ENCODE measurements around the gene PLTP. TPM values are rescaled to one million over a fixed set of nuclear protein-coding genes. Genes with fewer than 3 reads are reported as not detected.
"Not testable (repeated sequence)": the region's sequence is repeated elsewhere in the genome, so short reads cannot be mapped to it uniquely, and the experiment has no call there.

The PLTP gene
- total RNA-seq, 2 experiments from 2014 or later, result 2.2 to 2.9 TPM

DNA sequence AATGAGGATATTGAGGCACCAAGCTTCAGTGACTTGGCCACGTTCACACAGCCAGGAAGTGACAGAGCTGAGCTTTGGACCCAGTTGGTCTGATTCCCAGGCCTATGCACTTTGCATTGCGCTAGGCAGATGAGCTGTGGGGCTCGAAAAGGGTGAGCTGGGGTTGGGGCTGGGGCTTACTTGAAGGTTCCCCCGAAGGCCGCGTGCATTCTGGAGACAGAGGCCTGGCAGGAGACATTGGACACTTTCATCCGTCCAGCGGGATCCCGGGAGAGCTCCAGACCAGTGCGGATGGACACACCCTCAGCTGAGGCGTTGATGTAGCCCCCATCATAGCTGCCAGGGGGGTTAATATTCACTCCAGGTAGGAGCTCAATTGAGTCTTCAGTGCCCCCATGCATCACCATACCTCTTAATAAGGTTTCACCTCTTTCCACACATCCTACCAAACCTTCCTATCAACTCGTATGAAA, 2.6 kb downstream of the PLTP start:
- DNase-seq, result no peak
- Mint-ChIP-seq H3K9me3 (no peaks in the 10 kb centered on the region), H3K36me3 (no peaks in the 10 kb centered on the region), H3K4me1 (peaks cover 11% of the 10 kb centered on the region), H3K4me3 (no peak overlapping the region), H3K27ac (no peak overlapping the region), H3K27me3 (peaks cover 7% of the 10 kb centered on the region)
- no peak for ATAC-seq (ENCODE audit: low read depth)
- POLR2A ChIA-PET, result interaction anchor here (0.5 to 2.0 kb wide), 4 partner anchors 10 to 25 kb away, joined by 3 to 13 read pairs (median 7); partner anchors contain the start of genes CTSA, NEURL2 and PCIF1

DNA sequence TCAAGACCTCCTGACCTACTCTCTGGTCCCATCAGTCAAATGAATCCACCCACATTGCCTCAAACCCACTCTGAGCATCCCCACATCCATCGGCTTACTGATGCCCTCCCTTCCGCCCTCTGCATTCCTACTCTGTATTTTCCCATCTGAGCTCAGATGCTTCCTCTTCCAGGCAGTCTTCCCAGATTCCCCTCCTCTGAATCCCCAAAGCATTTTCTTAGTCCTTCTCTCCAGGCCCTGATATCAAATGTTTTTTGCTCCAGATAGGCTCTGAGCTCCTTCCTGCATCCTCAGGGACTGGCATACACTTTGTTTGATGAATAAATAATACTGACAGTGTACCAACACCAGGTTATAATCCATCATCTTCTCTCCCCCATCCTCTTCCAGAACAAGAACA, 3.9 kb downstream of the PLTP start:
- POLR2A ChIA-PET, result no interaction called here
- H3K9me3 Mint-ChIP-seq, result no peaks in the 10 kb centered on the region
- DNase-seq (no peak), ATAC-seq (ENCODE audit: low read depth) (no peak)
- H3K27ac Mint-ChIP-seq, result no peak overlapping the region
- peaks cover 6% of the 10 kb centered on the region for H3K27me3 Mint-ChIP-seq
- H3K4me3 Mint-ChIP-seq, result no peak overlapping the region
- H3K4me1 Mint-ChIP-seq, result peaks cover 10% of the 10 kb centered on the region
- H3K36me3 Mint-ChIP-seq, result no peaks in the 10 kb centered on the region

DNA sequence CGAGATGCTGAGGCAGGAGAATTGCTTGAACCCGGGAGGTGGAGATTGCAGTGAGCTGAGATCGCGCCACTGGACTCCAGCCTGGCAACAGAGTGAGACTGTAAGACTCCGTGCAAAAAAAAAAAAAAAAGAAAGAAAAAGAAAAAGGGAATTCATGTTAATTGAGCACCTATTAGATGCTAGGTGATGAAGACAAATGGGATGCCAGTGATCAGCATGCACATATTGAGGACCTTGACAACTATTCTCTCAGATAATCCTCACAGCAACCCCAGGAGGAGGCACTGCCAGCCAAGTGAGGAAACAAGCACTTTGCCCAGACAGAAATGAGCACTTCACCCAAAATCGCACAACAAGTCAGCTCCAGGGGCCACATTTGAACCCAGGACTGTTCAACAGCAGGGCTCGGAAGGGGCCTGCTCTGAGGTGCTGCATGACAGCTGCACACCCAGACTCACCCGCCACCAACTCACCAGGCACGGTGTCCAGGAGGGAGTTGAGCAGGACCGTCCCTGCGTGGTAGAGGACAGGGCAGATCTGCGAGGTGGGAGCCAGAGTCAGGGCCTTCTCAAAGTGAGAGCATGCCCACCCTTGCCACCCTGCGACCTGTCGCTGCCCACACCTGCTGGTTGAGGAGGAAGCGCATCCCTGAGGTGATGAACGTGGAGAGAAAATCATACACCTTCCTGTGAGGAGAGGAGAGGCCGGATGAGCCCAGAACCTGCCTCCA, 4.6 kb downstream of the PLTP start:
- no peak overlapping the region for H3K27ac Mint-ChIP-seq
- H3K4me1 Mint-ChIP-seq, result peaks cover 10% of the 10 kb centered on the region
- ATAC-seq (ENCODE audit: low read depth) (no peak), DNase-seq (no peak)
- peaks cover 4% of the 10 kb centered on the region for H3K27me3 Mint-ChIP-seq
- POLR2A ChIA-PET, result no interaction called here
- no peaks in the 10 kb centered on the region for H3K9me3 Mint-ChIP-seq
- H3K36me3 Mint-ChIP-seq, result no peaks in the 10 kb centered on the region
- H3K4me3 Mint-ChIP-seq, result no peak overlapping the region

DNA sequence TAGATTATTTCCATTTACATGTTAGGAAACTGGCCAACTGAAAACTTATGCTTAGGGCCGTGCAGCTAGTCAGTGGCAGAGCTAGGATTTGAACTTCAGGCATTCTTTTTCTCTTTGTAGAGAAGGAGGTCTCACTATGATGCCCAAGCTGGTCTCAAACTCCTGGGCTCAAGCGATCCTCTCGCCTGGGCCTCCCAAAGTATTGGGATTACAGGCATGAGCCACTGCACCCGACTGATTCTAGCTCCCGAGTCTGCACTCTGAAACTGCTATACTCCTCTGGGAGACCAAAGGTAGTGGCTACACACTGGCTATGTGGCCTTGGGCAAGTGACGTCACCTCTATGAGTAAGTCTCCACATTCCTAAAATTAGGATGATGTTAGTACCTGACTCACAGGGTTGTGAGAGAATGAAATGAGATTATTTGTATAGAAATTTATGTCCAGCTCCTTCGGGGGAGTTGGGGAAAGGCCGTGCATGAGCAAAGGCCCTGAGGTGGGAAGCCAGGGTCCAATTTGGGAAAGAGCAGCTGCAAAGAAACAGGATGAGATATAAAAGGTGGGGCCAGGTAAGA, 6.4 kb downstream of the PLTP start:
- DNase-seq (no peak), ATAC-seq (ENCODE audit: low read depth) (no peak)
- POLR2A ChIA-PET, result interaction anchor here (0.8 to 1.3 kb wide), 3 partner anchors 14 to 94 kb away, joined by 3 to 5 read pairs (median 3); partner anchors contain the start of genes CTSA and NEURL2
- peaks cover 1% of the 10 kb centered on the region for H3K4me1 Mint-ChIP-seq
- H3K9me3 Mint-ChIP-seq, result no peaks in the 10 kb centered on the region
- no peaks in the 10 kb centered on the region for H3K36me3 Mint-ChIP-seq
- no peaks in the 10 kb centered on the region for H3K27me3 Mint-ChIP-seq
- H3K4me3 Mint-ChIP-seq, result no peak overlapping the region
- no peak overlapping the region for H3K27ac Mint-ChIP-seq

DNA sequence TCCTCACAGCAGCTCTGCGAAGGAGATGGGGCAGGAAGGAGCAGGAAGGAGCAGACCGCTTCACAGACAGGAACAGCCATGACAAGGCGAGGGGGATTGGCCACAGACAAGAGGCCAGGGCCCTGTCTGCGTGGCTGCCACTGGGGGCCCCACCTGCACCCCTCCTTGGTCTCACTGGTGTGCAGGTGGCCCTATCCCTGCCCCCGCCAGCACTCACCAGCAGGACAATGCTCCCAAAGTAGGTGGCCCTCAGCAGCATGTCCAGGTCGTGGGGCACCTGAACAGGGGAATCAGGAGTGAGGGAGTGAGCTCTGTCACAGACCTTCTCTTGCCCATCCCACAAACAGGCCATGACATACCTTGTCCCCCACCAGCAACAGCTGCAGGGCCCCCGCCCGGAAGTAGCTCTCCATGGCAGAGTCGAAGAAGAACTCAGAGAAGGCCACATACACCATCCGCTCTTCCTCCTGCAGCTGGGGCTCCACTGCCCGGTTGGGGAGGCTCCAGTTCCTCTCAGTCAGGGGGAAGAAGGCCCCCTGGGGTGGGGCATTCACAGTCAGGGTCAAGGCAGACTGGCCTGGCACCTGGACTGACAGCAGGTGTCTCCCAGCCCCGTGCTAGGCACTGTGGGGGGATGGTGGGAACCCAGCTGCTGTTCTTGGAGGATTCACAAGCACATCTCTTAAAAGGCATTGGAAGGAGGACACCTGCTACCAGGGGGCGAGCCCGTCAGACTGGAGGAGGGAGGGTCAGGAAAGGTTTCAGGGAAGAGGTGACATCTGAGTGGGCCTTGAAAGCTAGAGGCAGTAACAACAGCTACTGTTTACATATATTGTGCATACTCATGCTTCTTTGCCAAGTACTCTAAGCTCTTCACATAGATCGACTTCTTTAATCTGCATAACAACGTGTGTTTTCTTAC, 7.1 kb downstream of the PLTP start:
- no peak for DNase-seq
- POLR2A ChIA-PET, result interaction anchor here (0.6 to 1.3 kb wide), 3 partner anchors 13 to 50 kb away, joined by 3 to 5 read pairs (median 3); partner anchors contain the start of genes CTSA and NEURL2
- no peak for ATAC-seq (ENCODE audit: low read depth)
- Mint-ChIP-seq H3K4me1 (no peaks in the 10 kb centered on the region), H3K4me3 (no peak overlapping the region), H3K27me3 (no peaks in the 10 kb centered on the region), H3K9me3 (no peaks in the 10 kb centered on the region), H3K36me3 (no peaks in the 10 kb centered on the region), H3K27ac (peak overlapping the region; percentile 33)

DNA sequence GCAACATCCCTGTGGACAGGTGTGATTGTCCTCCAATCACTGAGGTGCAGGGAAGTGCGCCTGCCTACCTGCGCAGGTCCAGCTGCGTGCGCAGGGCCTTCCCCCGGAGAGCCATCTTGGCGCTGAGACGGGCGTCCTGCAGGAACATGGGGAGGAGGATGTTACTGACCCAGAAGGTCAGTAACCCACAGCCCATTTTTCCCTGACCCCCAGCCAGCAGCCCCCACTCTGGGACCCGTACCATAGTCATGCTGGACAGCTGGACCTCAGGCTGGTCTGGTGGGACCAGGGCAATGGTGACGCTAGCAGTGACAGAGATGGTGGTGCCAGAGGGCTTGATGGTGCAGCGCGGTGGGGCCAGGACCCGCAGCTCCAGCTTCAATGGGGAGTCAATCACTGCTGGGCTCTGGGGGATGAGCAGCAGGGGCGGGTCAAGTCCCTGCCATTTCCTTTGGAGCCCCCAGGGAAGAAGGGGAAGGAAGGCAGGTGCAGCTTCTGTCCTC, 9.7 kb downstream of the PLTP start:
- POLR2A ChIA-PET, result interaction anchor here (1.1 to 1.9 kb wide), 2 partner anchors 10 to 13 kb away, joined by 3 to 4 read pairs; no protein-coding TSS in a partner anchor
- Mint-ChIP-seq H3K36me3 (no peaks in the 10 kb centered on the region), H3K9me3 (no peaks in the 10 kb centered on the region), H3K27ac (no peak overlapping the region), H3K4me1 (no peaks in the 10 kb centered on the region), H3K27me3 (no peaks in the 10 kb centered on the region), H3K4me3 (no peak overlapping the region)
- ATAC-seq (ENCODE audit: low read depth), result no peak
- DNase-seq, result no peak

DNA sequence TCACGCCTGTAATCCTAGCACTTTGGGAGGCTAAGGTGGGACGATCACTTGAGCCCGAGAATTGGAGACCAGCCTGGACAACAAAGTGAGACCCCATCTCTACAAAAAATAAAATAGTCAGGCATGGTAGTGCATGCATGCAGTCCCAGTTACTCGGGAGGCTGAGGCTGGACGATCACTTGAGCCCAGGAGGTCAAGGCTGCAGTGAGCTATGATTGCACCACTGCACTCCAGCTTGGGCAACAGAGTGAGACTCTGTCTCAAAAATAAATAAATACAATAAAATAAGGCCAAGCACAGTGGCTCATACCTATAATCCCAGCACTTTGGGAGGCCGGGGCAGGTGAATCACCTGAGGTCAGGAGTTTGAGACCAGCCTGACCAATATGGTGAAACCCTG, 10.6 kb downstream of the PLTP start:
- H3K9me3 Mint-ChIP-seq; H3K36me3 Mint-ChIP-seq; DNase-seq; ATAC-seq (ENCODE audit: low read depth); H3K27ac Mint-ChIP-seq; H3K27me3 Mint-ChIP-seq; H3K4me3 Mint-ChIP-seq; H3K4me1 Mint-ChIP-seq: not testable (repeated sequence)
- POLR2A ChIA-PET, result interaction anchor here (1.1 to 1.9 kb wide), 2 partner anchors 9 to 12 kb away, joined by 3 to 4 read pairs; no protein-coding TSS in a partner anchor

DNA sequence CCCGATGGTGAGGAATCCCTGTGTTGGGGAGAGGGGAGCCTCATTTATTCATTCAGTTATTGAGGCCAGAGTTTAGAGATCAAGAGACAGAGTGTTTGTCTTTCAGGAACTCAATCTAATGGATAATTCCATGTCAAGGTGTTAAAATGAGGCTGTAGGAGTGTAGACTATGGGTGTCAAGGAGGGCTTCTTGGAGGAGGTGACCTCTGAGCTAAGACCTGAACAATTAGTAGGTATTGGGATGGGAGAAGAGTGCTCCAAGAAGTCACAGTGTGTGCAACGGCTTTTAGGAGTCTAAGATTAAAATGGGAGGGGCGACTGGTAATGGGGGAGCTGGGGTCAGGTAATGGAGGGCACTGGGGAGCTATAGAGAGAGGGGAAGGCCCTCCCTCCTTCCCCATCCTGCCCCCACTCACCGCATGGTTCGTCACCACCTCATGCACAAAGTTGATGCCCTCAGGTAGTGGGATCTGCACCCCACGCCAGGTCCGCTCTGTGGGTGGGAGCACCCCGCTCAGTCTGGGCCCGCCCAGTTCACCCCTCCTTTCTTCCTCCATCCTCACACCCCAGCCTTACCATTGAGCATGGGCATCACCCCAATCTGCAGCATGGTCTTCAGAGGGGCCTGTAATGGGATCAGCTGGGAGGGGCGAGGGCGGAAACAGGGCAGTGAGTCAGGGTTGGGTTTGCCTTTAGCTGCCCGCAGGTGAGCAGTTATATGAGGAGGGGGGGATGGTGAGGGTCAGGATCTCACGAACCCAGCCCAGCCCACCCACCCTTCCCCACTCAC, 12.7 kb downstream of the PLTP start:
- no peak for DNase-seq
- H3K9me3 Mint-ChIP-seq, result no peaks in the 10 kb centered on the region
- H3K36me3 Mint-ChIP-seq, result no peaks in the 10 kb centered on the region
- H3K27ac Mint-ChIP-seq, result no peak overlapping the region
- no peaks in the 10 kb centered on the region for H3K4me1 Mint-ChIP-seq
- H3K4me3 Mint-ChIP-seq, result no peak overlapping the region
- no peak for ATAC-seq (ENCODE audit: low read depth)
- no peaks in the 10 kb centered on the region for H3K27me3 Mint-ChIP-seq
- POLR2A ChIA-PET, result interaction anchor here (0.7 kb wide), 1 partner anchor 10 kb away, joined by 4 read pairs; no protein-coding TSS in a partner anchor

DNA sequence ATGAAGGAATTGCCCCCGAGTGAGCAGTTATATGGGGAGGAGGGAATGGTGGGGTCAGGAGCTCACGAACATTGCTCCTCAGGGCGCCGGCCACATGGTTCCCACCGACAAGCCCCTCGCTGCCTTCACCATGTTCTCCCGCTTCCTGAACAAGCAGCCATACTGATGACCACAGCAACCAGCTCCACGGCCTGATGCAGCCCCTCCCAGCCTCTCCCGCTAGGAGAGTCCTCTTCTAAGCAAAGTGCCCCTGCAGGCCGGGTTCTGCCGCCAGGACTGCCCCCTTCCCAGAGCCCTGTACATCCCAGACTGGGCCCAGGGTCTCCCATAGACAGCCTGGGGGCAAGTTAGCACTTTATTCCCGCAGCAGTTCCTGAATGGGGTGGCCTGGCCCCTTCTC, 13.7 kb downstream of the PLTP start:
- Mint-ChIP-seq H3K4me1 (peaks cover 4% of the 10 kb centered on the region), H3K27ac (no peak overlapping the region), H3K27me3 (no peaks in the 10 kb centered on the region), H3K36me3 (no peaks in the 10 kb centered on the region), H3K9me3 (no peaks in the 10 kb centered on the region), H3K4me3 (no peak overlapping the region)
- DNase-seq (no peak), ATAC-seq (ENCODE audit: low read depth) (no peak)
- POLR2A ChIA-PET, result no interaction called here

DNA sequence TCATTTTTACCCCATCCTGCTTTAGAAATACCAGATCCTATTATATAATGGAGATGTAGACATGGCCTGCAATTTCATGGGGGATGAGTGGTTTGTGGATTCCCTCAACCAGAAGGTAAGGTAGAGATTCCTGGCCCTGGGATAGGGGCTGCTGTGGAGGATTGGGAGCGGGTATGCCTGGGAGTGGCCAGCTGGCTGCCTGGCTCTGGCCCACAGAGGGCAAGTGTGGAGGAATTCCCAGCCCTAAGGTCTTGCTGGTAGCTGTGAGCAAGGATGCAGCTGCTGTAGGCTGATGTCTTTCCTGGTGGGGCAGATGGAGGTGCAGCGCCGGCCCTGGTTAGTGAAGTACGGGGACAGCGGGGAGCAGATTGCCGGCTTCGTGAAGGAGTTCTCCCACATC, 14.3 kb downstream of the PLTP start:
- POLR2A ChIA-PET, result interaction anchor here (1.7 kb wide), 1 partner anchor 17 kb away, joined by 5 read pairs; the partner anchor contains the start of gene ZSWIM1
- Mint-ChIP-seq H3K9me3 (no peaks in the 10 kb centered on the region), H3K27me3 (no peaks in the 10 kb centered on the region), H3K36me3 (peaks cover 1% of the 10 kb centered on the region), H3K27ac (no peak overlapping the region), H3K4me1 (peaks cover 9% of the 10 kb centered on the region), H3K4me3 (no peak overlapping the region)
- DNase-seq (no peak), ATAC-seq (ENCODE audit: low read depth) (no peak)

DNA sequence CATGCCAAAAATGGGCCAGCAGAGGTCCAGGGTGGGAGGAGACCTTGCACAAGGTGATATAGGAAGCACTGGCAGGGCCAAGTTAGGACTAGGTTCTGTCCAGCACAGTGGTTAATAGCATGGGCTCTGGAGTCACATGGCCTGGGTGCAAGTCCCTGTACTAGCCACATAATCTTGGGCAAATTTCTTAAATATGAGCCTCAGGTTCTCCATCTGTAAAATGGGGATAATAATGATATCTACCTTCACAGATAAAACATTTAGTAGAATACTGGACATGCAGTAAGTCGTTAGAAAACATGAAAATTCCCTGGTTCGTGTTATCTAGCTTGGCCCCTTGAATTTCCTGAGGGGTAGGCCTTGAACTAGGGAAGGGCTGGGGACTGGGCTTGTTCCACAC, 14.7 kb downstream of the PLTP start:
- ATAC-seq (ENCODE audit: low read depth) (no peak), DNase-seq (no peak)
- POLR2A ChIA-PET, result interaction anchor here (0.6 to 1.7 kb wide), 2 partner anchors 16 to 18 kb away, joined by 3 to 5 read pairs; partner anchors contain the start of gene ZSWIM1
- Mint-ChIP-seq H3K9me3 (no peaks in the 10 kb centered on the region), H3K27me3 (no peaks in the 10 kb centered on the region), H3K27ac (no peak overlapping the region), H3K4me1 (peaks cover 13% of the 10 kb centered on the region), H3K36me3 (peaks cover 1% of the 10 kb centered on the region), H3K4me3 (no peak overlapping the region)

DNA sequence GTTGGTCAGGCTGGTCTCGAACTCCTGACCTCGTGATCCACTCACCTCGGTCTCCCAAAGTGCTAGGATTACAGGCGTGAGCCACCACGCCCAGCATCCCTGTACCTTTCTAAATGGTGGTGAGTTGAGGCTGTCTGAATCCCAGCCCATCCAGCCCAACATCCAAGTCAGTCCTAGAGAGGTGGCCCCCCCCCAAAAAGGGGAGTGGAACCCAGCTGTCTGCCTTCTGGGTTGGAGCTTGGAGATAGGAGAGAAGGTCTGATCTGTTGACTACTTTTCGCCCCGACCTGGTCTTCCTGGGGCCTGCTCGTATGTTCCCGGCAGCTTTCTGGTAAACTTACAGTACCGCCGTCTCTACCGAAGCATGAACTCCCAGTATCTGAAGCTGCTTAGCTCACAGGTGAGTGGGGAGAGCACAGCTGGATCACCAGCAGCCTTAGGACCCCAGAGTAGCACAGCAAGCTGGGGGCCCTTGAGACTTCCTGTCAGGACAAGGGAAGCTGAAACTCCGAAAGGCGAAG, 15.3 kb downstream of the PLTP start:
- peaks cover 17% of the 10 kb centered on the region for H3K4me1 Mint-ChIP-seq
- no peak for DNase-seq
- no peak overlapping the region for H3K27ac Mint-ChIP-seq
- H3K36me3 Mint-ChIP-seq, result peaks cover 1% of the 10 kb centered on the region
- no peaks in the 10 kb centered on the region for H3K9me3 Mint-ChIP-seq
- no peaks in the 10 kb centered on the region for H3K27me3 Mint-ChIP-seq
- H3K4me3 Mint-ChIP-seq, result no peak overlapping the region
- POLR2A ChIA-PET, result interaction anchor here (0.6 to 1.7 kb wide), 2 partner anchors 16 to 19 kb away, joined by 3 to 5 read pairs; partner anchors contain the start of gene ZSWIM1
- ATAC-seq (ENCODE audit: low read depth), result no peak

Measured in activated naive CD8-positive, alpha-beta T cell treated with anti-CD3 and anti-CD28 coated beads, Interleukin-2, amount 10 ng/mL, durations not matched to agents 7 days and 5 days (primary cell).